ENCODE data around the gene HSDL2. TPM values are rescaled to one million over a fixed set of nuclear protein-coding genes. Genes with fewer than 3 reads are reported as not detected.

HSDL2 gene
- total RNA-seq, result 11.2 and 15.2 TPM in 2 replicates

GRCh38 chr9:112380102-112380824 lies at the start of gene HSDL2:
HSDL2 (plus strand) TSS chr9:112380108; CDS start chr9:112380164, 56 bp downstream.
- Histone ChIP-seq H3K4me3 (ENCODE audit: low read depth, low read length) (peak within 1 kb of the TSS; percentile 93), H3K36me3 (ENCODE audit: control insufficient read depth, insufficient read depth, low read length) (no peaks in the 10 kb centered on the region), H3K27me3 (ENCODE audit: control insufficient read depth, insufficient read depth, low read length) (no peaks in the 10 kb centered on the region)
- DNase-seq (ENCODE audit: low read depth), result no peak
- no peak for TF ChIP-seq CTCF (IDR thresholded peaks at IDR 0.05; ENCODE audit: insufficient read depth, low read length, poor library complexity, severe bottlenecking)

GRCh38 chr9:112331674-112331952 lies 48.3 kb upstream of the HSDL2 start:
- Histone ChIP-seq H3K4me3 (ENCODE audit: low read depth, low read length) (peak overlapping the region; percentile 80), H3K27me3 (ENCODE audit: control insufficient read depth, insufficient read depth, low read length) (no peaks in the 10 kb centered on the region), H3K36me3 (ENCODE audit: control insufficient read depth, insufficient read depth, low read length) (no peaks in the 10 kb centered on the region)
- TF ChIP-seq CTCF (IDR thresholded peaks at IDR 0.05; ENCODE audit: insufficient read depth, low read length, poor library complexity, severe bottlenecking), result no peak
- DNase-seq (ENCODE audit: low read depth), result no peak

- Histone ChIP-seq H3K27me3 (ENCODE audit: control insufficient read depth, insufficient read depth, low read length) (no peaks in the 10 kb centered on the region), H3K4me3 (ENCODE audit: low read depth, low read length) (peak overlapping the region; percentile 80), H3K36me3 (ENCODE audit: control insufficient read depth, insufficient read depth, low read length) (no peaks in the 10 kb centered on the region)
- no peak for DNase-seq (ENCODE audit: low read depth)
- no peak for TF ChIP-seq CTCF (IDR thresholded peaks at IDR 0.05; ENCODE audit: insufficient read depth, low read length, poor library complexity, severe bottlenecking)
These were observed 47.7 kb upstream of the HSDL2 start for GRCh38 chr9:112332214-112332613.

DNA sequence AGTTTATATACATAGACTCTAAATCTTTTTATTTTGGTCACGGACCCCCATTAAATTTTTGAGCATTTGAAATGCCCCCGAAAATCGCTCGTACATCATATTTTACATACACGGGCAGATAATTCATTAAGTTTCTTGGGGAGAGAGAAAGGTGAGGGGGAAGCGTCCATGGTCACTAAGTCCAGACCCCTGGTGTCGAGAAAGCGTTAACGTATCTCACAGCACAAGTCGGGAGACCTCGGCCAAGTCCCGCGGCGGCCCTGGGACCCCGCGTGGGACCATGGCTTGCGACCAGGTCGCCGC lies 47.3 kb upstream of the HSDL2 start:
- TF ChIP-seq CTCF (IDR thresholded peaks at IDR 0.05; ENCODE audit: insufficient read depth, low read length, poor library complexity, severe bottlenecking), result no peak
- DNase-seq (ENCODE audit: low read depth), result no peak

DNA sequence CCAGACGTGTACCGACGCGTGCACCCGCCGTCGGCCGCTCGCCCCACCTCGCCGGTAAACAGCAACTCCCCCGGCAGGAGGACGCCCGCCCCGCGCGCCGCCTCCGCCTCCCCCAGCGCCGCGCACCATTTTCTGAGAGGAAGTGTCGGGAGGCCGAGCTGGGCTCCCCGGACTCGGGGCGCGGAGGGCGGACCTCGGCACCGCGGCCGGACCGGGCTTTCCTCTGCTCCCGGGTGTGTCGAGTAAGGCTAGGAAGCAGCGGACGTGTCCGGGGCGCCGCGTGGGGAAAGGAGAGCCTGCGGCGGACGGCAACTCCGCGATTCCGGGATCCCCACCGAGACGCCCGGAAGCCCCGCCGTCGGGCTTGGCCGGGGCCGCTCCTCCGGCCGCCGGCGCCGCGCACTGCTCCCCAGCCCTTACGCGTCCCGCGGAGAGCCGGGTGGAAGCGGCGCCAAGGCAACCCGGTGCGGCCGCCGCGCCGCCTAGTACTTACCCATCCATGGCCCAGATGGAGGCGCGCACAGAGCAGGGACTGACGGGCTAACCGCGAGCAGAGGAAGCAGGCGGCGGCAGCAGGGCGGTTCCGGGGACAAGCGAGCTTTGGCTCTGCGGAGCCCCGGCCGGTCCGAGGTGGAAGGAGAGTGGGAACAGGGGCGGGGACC lies 46.8 kb upstream of the HSDL2 start, which contains the start of gene PTBP3:
Gene PTBP3 (minus strand): TSS at position 643 of the 662 bp plus-strand sequence. CDS start 35,754 bp downstream, outside the sequence.
- no peaks in the 10 kb centered on the region for H3K27me3 ChIP-seq (ENCODE audit: control insufficient read depth, insufficient read depth, low read length)
- TF ChIP-seq CTCF (IDR thresholded peaks at IDR 0.05; ENCODE audit: insufficient read depth, low read length, poor library complexity, severe bottlenecking), result no peak
- H3K4me3 ChIP-seq (ENCODE audit: low read depth, low read length), result peak within 1 kb of the TSS; percentile 80
- no peaks in the 10 kb centered on the region for H3K36me3 ChIP-seq (ENCODE audit: control insufficient read depth, insufficient read depth, low read length)
- no peak for DNase-seq (ENCODE audit: low read depth)

More for the DNA sequence above, 47.3 kb upstream of the HSDL2 start:
- H3K4me3 ChIP-seq (ENCODE audit: low read depth, low read length), result peak overlapping the region; percentile 80
- no peaks in the 10 kb centered on the region for H3K27me3 ChIP-seq (ENCODE audit: control insufficient read depth, insufficient read depth, low read length)
- no peaks in the 10 kb centered on the region for H3K36me3 ChIP-seq (ENCODE audit: control insufficient read depth, insufficient read depth, low read length)

Data from kidney epithelial cell (primary cell).